HG03135 (cell line): ENCODE data around the gene FOXG1.

ENCODE experiments used
- ATAC-seq: cut with Tn5 transposase; IDR thresholded peaks from one replicate; pipeline ENCODE4 v1.9.1; 2021; ENCODE audit warnings: mild to moderate bottlenecking, moderate library complexity; ENCODE audit not compliant: unreplicated experiment

FOXG1 gene

GRCh38 chr14:28774764-28775735, 8.5 kb downstream of the FOXG1 start:
- no peak for ATAC-seq

DNA sequence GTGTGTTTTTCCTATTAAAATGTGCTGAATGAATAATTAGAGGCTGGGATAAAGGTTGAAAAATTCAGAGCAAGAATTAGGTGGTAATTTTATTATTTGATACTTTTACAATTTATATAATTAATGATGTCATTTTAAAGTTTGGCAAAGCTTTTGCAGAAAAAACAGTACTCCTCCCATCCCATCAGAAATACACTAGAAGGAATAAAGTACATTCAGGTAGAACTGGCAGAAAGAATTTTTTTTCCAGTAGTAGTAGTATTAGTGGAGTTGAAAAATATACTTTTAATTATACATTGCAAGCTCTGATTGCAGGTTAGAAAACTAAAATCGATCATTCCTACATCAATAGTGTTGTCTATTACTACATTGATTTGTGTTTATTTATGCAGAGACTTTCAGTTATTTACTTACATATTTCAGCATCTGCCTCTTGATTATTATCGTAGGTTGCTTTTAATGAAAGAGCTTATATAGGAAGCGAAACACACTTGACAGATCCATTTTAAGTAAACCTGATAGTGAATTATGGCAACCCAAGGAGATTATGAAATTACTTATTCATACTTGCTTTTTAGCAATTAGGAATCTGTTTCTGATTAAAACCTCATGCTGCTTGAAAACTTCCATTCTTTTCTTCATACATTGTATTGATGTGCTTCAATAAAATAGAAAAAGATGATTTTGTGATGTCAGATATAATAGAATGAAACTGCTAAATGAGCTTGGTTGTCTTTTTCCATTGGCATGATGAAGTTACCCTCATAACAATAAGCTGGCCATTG, 10.1 kb downstream of the FOXG1 start:
- no peak for ATAC-seq

DNA sequence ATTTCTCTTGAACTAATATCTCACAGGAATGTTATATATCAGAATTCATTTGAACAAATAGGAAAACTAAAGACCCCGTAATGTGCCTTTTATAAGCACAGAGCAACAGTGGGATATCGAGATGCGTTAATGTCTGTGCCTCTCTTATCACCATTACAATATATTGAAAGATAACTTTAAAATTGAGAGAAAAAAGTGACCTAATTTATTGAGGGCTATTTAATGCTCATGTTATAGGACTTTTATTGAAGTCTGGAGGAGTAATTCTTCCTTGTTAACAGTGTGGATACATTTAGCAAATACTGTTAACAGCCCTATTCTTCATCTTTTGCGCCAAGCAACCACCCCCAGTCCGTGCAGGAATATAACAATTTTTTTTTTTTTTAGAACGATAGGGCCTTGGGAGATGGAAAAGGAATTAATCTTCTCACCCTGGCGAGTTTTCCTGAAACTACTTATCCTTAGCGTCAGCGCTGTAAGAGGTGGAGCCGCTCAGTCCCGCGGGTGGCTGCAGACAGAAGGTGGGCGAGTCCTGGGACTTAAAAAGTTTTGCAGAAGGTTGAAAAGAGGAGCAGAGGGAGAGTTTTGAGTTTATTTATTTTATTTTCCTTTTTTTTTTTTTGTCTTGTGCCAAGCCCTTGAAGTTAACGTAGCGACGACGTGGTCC, 11.0 kb downstream of the FOXG1 start:
- ATAC-seq: no peak

- ATAC-seq: no peak
Observed at GRCh38 chr14:28778138-28779117, 11.8 kb downstream of the FOXG1 start.

DNA sequence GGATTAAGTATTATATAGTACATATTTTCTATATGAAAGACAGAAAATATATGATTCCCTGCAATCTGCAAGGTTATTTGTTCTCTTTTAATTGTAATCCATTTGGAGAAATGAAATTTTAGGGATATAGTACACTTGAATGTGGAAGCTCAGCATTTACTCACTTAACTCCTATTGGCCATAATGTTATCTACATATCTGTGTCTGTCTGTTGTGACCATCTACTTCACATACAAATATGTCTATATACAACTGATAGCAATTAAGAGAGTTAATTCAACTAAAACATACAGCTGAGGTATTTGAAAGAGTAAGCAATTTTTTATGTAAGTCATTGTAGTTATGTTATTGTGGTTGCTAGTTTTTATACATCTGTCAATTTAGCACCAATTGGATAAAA, 12.9 kb downstream of the FOXG1 start:
- no peak for ATAC-seq

- ATAC-seq: no peak
Observed at GRCh38 chr14:28780843-28781820, 14.5 kb downstream of the FOXG1 start.

DNA sequence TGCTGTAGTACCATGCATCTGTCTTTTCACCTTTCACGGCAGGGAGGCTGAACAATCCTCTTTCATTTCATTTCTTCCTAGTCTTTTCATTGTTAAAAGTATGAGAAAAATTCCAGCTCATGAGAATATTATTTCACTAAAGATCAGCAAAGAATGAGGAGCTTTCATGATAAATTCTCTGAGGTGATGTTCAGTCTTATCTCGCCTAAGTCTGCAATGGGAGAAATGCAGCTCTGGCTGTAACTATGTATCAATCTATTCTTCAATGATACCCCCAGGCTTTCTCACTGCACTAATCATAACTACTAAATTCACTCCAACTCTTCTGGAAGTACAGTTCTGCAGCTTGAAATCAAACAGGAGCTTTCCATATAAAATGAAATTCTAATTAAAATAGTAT, 15.7 kb downstream of the FOXG1 start:
- no peak for ATAC-seq

- no peak for ATAC-seq
Observed at GRCh38 chr14:28783664-28784063, 17.1 kb downstream of the FOXG1 start.

DNA sequence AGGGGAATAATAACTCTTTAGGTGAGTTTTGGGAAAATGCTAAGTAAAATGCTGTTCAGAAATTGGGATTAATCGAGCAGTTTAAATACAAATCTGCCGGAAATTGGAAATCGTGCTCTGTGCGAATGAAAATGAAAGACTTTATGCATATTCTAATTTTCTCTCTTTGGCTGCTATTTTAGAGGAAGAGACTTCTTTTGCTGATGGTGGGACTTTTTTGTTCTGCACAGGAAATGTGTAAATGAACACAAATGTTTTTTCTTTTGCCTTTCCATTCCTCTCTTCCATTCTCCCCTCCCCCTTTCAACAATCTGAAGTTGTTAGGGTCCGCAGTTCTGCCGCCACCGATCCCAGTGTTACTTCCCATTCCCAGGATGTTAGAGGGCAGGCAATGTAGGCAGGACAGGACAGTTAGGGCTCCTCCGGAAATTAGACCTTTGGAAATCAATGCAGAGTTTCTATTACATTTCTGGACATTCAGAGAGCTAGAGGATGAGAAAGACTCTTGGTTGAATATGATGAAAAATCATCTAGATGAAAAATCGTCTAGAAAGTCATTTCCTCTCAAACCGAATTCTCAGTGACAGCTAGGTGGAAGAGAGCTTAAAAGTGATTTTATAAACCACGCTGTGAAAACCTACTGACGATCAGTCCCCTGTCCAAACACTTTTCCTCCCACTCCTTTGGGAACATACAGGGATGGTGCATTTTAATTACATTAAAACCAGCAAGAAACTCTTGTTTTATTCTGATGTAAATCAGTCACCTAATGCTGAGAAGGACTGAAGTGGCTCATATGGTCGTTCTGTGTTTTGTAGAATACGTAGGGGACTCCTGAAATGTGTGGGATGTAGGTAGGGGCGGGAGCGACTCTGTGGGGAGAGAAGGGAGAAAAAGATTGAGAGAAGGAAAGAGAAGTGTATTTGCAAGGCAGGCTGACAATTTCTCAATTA, 17.8 kb downstream of the FOXG1 start:
- no peak for ATAC-seq

DNA sequence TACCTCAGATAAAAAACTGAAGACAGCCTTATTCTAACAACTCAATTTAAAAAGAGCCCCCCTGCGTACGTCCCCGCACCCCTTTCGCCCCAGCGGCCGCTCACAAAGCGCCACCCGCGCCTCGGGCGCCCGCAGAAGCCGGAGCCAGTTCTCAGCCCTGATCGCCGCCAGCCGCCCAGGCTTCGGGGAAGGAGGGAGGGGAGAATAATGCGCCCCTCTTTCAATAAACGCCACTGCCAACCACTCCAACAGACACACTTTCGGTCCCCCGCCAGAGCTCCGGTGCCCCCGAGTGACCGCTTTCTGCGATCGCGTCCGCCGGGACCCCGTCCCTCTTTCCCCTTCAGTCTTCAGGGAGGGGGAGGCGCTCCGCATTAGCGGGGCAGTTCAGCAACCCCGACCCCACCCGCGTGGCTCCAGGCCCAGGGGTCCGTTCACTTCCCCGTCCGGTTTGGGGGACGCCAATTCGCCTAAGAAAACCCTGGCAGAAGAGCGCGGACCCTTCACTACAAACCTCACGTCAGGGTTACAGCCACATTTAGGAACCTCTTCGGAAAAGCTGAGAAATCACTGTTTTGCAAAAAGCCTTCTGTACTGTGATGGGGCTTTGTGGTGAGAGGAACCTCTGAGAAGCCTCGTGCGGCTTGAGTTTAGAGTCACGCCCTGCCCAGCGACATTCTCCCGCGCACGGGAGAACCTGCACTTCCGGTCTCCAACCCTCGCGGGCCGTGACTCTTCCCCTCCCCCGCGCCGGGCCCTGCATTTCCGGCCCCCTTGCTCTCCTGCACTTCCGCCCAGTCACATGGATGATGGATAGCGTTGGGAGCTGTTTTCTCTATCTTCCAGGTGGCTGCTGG, 18.7 kb downstream of the FOXG1 start:
- ATAC-seq: no peak

DNA sequence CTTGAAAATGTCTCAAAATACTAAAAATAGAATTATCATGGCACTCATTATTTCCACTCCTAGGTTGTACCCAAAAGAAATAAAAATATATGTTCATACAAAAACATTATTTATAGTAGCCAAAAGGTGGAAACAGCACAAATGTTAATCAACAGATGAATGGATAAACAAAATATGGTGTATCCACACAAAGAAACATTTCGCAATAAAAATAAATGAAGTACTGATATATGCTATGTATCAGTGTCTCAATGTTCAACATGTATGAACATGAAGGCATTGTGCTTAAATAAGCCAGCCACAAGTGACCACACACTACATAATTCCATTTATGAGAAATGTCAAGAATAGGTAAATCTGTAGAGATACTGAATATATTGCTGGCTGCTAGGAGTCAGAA, 40.9 kb downstream of the FOXG1 start:
- ATAC-seq: no peak

DNA sequence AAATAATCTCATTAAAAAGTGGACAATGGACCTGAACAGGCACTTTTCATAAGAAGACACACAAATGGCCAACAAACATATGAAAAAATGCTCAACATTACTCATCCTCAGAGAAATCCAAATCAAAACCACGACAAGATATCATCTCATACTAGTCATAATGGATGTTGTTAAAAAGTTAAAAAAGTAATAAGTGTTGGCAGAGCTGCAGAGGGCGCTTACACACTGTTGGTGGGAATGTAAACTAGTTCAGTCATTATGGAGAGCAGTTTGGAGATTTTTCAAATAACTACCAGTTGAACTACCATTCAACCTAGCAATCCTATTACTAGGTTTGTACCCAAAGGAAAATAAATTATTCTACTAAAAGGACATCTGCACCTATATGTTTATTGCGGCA, 47.2 kb downstream of the FOXG1 start:
- no peak for ATAC-seq
